ENCODE results near the gene CNFN.

Gene CNFN

GRCh38 chr19:42409477-42409876 is 19.4 kb upstream of the CNFN start:
- DNase-seq (ENCODE audit: low read depth, low spot score) = no peak

GRCh38 chr19:42407816-42408175 is 17.7 kb upstream of the CNFN start:
- DNase-seq (ENCODE audit: low read depth, low spot score) = no peak

- DNase-seq (ENCODE audit: low read depth, low spot score) = no peak
Observed at GRCh38 chr19:42407085-42407815, 17.2 kb upstream of the CNFN start.

GRCh38 chr19:42406111-42406510 is 16.0 kb upstream of the CNFN start:
- no peak for DNase-seq (ENCODE audit: low read depth, low spot score)

- DNase-seq (ENCODE audit: low read depth, low spot score) = no peak
Observed at GRCh38 chr19:42403586-42403985, 13.5 kb upstream of the CNFN start.

- DNase-seq (ENCODE audit: low read depth, low spot score) = peak; percentile 19
Observed at GRCh38 chr19:42402376-42403116, 12.4 kb upstream of the CNFN start.

GRCh38 chr19:42401365-42402303 is 11.5 kb upstream of the CNFN start:
- DNase-seq (ENCODE audit: low read depth, low spot score) = peak; percentile 93

- no peak for DNase-seq (ENCODE audit: low read depth, low spot score)
Observed at GRCh38 chr19:42400404-42400803, 10.3 kb upstream of the CNFN start.

GRCh38 chr19:42397263-42398166 is 7.4 kb upstream of the CNFN start:
- no peak for DNase-seq (ENCODE audit: low read depth, low spot score)

GRCh38 chr19:42396381-42397262 is 6.5 kb upstream of the CNFN start:
- DNase-seq (ENCODE audit: low read depth, low spot score) = peak; percentile 100

- DNase-seq (ENCODE audit: low read depth, low spot score) = no peak
Observed at GRCh38 chr19:42394751-42395150, 4.7 kb upstream of the CNFN start.

- no peak for DNase-seq (ENCODE audit: low read depth, low spot score)
Observed at GRCh38 chr19:42392165-42392564, 2.1 kb upstream of the CNFN start.

- DNase-seq (ENCODE audit: low read depth, low spot score) = no peak
Observed at GRCh38 chr19:42388851-42389489, 1.1 kb downstream of the CNFN start.

GRCh38 chr19:42386974-42387707 is 3.0 kb downstream of the CNFN start:
- peak; percentile 92 for DNase-seq (ENCODE audit: low read depth, low spot score)

- DNase-seq (ENCODE audit: low read depth, low spot score) = no peak
Observed at GRCh38 chr19:42380155-42380554, 9.9 kb downstream of the CNFN start.

- DNase-seq (ENCODE audit: low read depth, low spot score) = no peak
Observed at GRCh38 chr19:42378225-42379215, 11.6 kb downstream of the CNFN start.

GRCh38 chr19:42376177-42376555 is 13.9 kb downstream of the CNFN start:
- DNase-seq (ENCODE audit: low read depth, low spot score) = no peak

All from ELF-1 (cell line).